Measurements from ENCODE around the gene SLC17A4. TPM values are rescaled to one million over a fixed set of nuclear protein-coding genes. Genes with fewer than 3 reads are reported as not detected.

The SLC17A4 gene
- total and polyA plus RNA-seq, 10 of the 15 experiments (the other 5 are each of a cell fraction or from before 2014, with no cell fraction given) = not detected

DNA sequence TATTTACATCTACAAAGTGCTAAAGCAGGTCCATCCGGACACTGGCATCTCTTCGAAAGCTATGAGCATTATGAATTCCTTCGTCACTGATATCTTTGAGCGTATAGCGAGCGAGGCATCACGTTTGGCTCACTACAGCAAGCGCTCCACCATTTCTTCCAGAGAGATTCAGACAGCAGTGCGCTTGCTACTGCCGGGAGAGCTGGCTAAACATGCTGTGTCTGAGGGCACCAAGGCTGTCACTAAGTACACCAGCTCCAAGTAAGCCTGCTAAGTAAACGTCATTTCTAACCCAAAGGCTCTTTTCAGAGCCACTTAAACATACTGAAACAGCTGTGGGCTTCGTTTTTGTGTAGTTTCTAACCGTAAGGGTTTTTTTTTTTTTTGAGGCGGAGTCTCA lies 27.5 kb upstream of the SLC17A4 start:
- Histone ChIP-seq H3K9me3 (replicated peaks; ENCODE audit: control insufficient read depth, insufficient read depth, low read length) (no peaks in the 10 kb centered on the region), H2AFZ (ENCODE audit: control insufficient read depth, low read depth, low read length) (no peak overlapping the region), H4K20me1 (ENCODE audit: control insufficient read depth, insufficient read depth) (no peaks in the 10 kb centered on the region), H3K79me2 (ENCODE audit: control insufficient read depth, insufficient read depth, low read length) (no peaks in the 10 kb centered on the region), H3K27ac (ENCODE audit: control insufficient read depth, insufficient read depth) (no peak overlapping the region), H3K9ac (ENCODE audit: control insufficient read depth, insufficient read depth, low read length) (no peak overlapping the region), H3K4me1 (ENCODE audit: control insufficient read depth, insufficient read depth, low read length) (no peaks in the 10 kb centered on the region), H3K36me3 (ENCODE audit: control insufficient read depth in 2 of 2, insufficient read depth in 2 of 2, low read length in 1 of 2) (no peaks in the 10 kb centered on the region), H3K27me3 (replicated peaks in 1 of 2; ENCODE audit: control insufficient read depth in 2 of 2, insufficient read depth in 2 of 2, low read length in 1 of 2) (no peaks in the 10 kb centered on the region), H3K4me3 (no peak overlapping the region), H3K4me2 (ENCODE audit: control insufficient read depth, insufficient read depth) (no peak overlapping the region)
- intact Hi-C loops (cut with micrococcal nuclease; ENCODE audit: unreplicated experiment) (no loop called here), in situ Hi-C loops (cut with MboI) (no loop called here)
- no peak for DNase-seq (ENCODE audit: low read depth, low spot score)
- TF ChIP-seq, protein P1, sequence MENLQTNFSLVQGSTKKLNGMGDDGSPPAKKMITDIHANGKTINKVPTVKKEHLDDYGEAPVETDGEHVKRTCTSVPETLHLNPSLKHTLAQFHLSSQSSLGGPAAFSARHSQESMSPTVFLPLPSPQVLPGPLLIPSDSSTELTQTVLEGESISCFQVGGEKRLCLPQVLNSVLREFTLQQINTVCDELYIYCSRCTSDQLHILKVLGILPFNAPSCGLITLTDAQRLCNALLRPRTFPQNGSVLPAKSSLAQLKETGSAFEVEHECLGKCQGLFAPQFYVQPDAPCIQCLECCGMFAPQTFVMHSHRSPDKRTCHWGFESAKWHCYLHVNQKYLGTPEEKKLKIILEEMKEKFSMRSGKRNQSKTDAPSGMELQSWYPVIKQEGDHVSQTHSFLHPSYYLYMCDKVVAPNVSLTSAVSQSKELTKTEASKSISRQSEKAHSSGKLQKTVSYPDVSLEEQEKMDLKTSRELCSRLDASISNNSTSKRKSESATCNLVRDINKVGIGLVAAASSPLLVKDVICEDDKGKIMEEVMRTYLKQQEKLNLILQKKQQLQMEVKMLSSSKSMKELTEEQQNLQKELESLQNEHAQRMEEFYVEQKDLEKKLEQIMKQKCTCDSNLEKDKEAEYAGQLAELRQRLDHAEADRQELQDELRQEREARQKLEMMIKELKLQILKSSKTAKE (IDR thresholded peaks at IDR 0.05; ENCODE audit: low read depth, poor library complexity, severe bottlenecking) = no peak
- TF ChIP-seq TARDBP (IDR thresholded peaks at IDR 0.05; ENCODE audit: borderline replicate concordance) = no peak
- TF ChIP-seq, protein P2, sequence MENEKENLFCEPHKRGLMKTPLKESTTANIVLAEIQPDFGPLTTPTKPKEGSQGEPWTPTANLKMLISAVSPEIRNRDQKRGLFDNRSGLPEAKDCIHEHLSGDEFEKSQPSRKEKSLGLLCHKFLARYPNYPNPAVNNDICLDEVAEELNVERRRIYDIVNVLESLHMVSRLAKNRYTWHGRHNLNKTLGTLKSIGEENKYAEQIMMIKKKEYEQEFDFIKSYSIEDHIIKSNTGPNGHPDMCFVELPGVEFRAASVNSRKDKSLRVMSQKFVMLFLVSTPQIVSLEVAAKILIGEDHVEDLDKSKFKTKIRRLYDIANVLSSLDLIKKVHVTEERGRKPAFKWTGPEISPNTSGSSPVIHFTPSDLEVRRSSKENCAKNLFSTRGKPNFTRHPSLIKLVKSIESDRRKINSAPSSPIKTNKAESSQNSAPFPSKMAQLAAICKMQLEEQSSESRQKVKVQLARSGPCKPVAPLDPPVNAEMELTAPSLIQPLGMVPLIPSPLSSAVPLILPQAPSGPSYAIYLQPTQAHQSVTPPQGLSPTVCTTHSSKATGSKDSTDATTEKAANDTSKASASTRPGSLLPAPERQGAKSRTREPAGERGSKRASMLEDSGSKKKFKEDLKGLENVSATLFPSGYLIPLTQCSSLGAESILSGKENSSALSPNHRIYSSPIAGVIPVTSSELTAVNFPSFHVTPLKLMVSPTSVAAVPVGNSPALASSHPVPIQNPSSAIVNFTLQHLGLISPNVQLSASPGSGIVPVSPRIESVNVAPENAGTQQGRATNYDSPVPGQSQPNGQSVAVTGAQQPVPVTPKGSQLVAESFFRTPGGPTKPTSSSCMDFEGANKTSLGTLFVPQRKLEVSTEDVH (IDR thresholded peaks at IDR 0.05; ENCODE audit: low read depth, partially characterized antibody) = no peak
- TF ChIP-seq MEF2A (IDR thresholded peaks at IDR 0.05; ENCODE audit: insufficient read depth, low read depth, low read length) = no peak
- TF ChIP-seq GATAD2B (conservative IDR thresholded peaks at IDR 0.05; ENCODE audit: low read depth) = no peak
- no peak for TF ChIP-seq TBL1XR1 (IDR thresholded peaks at IDR 0.05; ENCODE audit: low read depth, low read length)
- TF ChIP-seq ZNF384 (IDR thresholded peaks at IDR 0.05; ENCODE audit: borderline replicate concordance, low read depth, low read length) = no peak
- TF ChIP-seq SP1 (IDR thresholded peaks at IDR 0.05; ENCODE audit: low read depth, low read length) = no peak
- TF ChIP-seq JUND (IDR thresholded peaks at IDR 0.05; ENCODE audit: low read depth, low read length) = no peak
- TF ChIP-seq NR2F1 (conservative IDR thresholded peaks at IDR 0.05) = no peak
- no peak for TF ChIP-seq ZNF24 (IDR thresholded peaks at IDR 0.05)
- no peak for TF ChIP-seq FOS (IDR thresholded peaks at IDR 0.05; ENCODE audit: borderline replicate concordance, extremely low read depth, insufficient read length)
- no peak for TF ChIP-seq JUNB (IDR thresholded peaks at IDR 0.05)
- no peak for TF ChIP-seq ASH2L (IDR thresholded peaks at IDR 0.05; ENCODE audit: borderline replicate concordance, low read depth)
- no peak for TF ChIP-seq SIX5 (IDR thresholded peaks at IDR 0.05; ENCODE audit: low read depth, low read length, severe bottlenecking)
- TF ChIP-seq, protein P3, sequence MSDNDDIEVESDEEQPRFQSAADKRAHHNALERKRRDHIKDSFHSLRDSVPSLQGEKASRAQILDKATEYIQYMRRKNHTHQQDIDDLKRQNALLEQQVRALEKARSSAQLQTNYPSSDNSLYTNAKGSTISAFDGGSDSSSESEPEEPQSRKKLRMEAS (IDR thresholded peaks at IDR 0.05; ENCODE audit: low read depth, low read length) = no peak
- no peak for TF ChIP-seq BHLHE40 (IDR thresholded peaks at IDR 0.05; ENCODE audit: borderline replicate concordance in 1 of 2, low read depth in 2 of 2, low read length in 1 of 2)
- no peak for TF ChIP-seq MTA2 (IDR thresholded peaks at IDR 0.05; ENCODE audit: low read depth)
- no peak for TF ChIP-seq RB1 (IDR thresholded peaks at IDR 0.05; ENCODE audit: borderline replicate concordance)
- TF ChIP-seq, protein P4, sequence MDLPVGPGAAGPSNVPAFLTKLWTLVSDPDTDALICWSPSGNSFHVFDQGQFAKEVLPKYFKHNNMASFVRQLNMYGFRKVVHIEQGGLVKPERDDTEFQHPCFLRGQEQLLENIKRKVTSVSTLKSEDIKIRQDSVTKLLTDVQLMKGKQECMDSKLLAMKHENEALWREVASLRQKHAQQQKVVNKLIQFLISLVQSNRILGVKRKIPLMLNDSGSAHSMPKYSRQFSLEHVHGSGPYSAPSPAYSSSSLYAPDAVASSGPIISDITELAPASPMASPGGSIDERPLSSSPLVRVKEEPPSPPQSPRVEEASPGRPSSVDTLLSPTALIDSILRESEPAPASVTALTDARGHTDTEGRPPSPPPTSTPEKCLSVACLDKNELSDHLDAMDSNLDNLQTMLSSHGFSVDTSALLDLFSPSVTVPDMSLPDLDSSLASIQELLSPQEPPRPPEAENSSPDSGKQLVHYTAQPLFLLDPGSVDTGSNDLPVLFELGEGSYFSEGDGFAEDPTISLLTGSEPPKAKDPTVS (IDR thresholded peaks at IDR 0.05; ENCODE audit: low read depth, low read length) = no peak
- ChIA-PET POLR2A (no interaction called here), SMC1A (ENCODE audit: uncharacterized antibody, unreplicated experiment) (interaction anchor here (0.9 to 1.8 kb wide), 2 partner anchors 11 to 14 kb away, joined by 3 read pairs; no protein-coding TSS in a partner anchor), RAD21 (ENCODE audit: unreplicated experiment) (interaction anchor here (0.7 kb wide), 1 partner anchor 172 kb away, joined by 5 read pairs; no protein-coding TSS in a partner anchor), CTCF (interaction anchor here (1.0 to 1.2 kb wide), 2 partner anchors 9 to 266 kb away, joined by 5 read pairs; no protein-coding TSS in a partner anchor)
- no peak for FAIRE-seq
- no peak for ATAC-seq
- 55% methylated on average over 14 of the region's 14 CpGs for WGBS (ENCODE audit: insufficient coverage, insufficient replicate concordance, low lambda C conversion rate, missing lambda C conversion rate)
- BruUV-seq (replicated peaks) = no TSS peak

Data from GM12878 (cell line).